ENCODE measurements around the gene ADGRL3. TPM values are rescaled to one million over a fixed set of nuclear protein-coding genes. Genes with fewer than 3 reads are reported as not detected.

ADGRL3 gene
- total RNA-seq, 1 donor from 2014 or later: 18.7 TPM

DNA sequence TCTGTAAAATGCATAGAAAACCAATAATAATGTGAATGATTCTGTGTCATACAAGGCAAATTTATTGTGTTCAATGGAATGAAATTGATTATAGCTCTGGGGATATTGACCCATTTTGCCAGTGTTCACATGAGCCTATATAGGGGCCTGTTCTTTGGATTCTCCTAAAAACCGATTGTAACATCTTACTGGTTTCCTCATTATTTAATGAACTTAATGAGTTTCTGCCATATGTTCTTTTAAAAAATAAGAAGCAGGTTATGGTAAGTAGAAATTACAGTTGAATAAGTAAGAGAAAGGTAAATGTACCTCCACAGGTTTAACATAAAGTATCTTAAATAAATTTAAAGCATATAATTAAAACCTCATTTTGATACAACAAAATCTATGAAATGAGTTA lies 24.6 kb upstream of the ADGRL3 start:
- Mint-ChIP-seq H3K4me1 (ENCODE audit: unreplicated experiment) (no peaks in the 10 kb centered on the region), H3K9me3 (ENCODE audit: unreplicated experiment) (no peaks in the 10 kb centered on the region), H3K27me3 (ENCODE audit: unreplicated experiment) (no peaks in the 10 kb centered on the region), H3K36me3 (ENCODE audit: unreplicated experiment) (no peaks in the 10 kb centered on the region), H3K27ac (ENCODE audit: unreplicated experiment) (no peak overlapping the region), H3K4me3 (ENCODE audit: unreplicated experiment) (no peak overlapping the region)
- no peak for DNase-seq (ENCODE audit: extremely low spot score, unreplicated experiment)
- TF ChIP-seq CTCF (IDR thresholded peaks at IDR 0.05): no peak

GRCh38 chr4:61177367-61177766 lies 22.8 kb upstream of the ADGRL3 start:
- H3K27me3 Mint-ChIP-seq (ENCODE audit: unreplicated experiment): no peaks in the 10 kb centered on the region

GRCh38 chr4:61180405-61180804 lies 19.7 kb upstream of the ADGRL3 start:
- no peak for DNase-seq (ENCODE audit: extremely low spot score, unreplicated experiment)
- no peaks in the 10 kb centered on the region for H3K27me3 Mint-ChIP-seq (ENCODE audit: unreplicated experiment)
- H3K27ac Mint-ChIP-seq (ENCODE audit: unreplicated experiment): no peak overlapping the region
- no peaks in the 10 kb centered on the region for H3K4me1 Mint-ChIP-seq (ENCODE audit: unreplicated experiment)
- H3K9me3 Mint-ChIP-seq (ENCODE audit: unreplicated experiment): peaks cover 16% of the 10 kb centered on the region
- H3K36me3 Mint-ChIP-seq (ENCODE audit: unreplicated experiment): peaks cover 4% of the 10 kb centered on the region
- no peak overlapping the region for H3K4me3 Mint-ChIP-seq (ENCODE audit: unreplicated experiment)
- TF ChIP-seq CTCF (IDR thresholded peaks at IDR 0.05): no peak

More at GRCh38 chr4:61177367-61177766, 22.8 kb upstream of the ADGRL3 start:
- Mint-ChIP-seq H3K27ac (ENCODE audit: unreplicated experiment) (no peak overlapping the region), H3K36me3 (ENCODE audit: unreplicated experiment) (no peaks in the 10 kb centered on the region), H3K9me3 (ENCODE audit: unreplicated experiment) (no peaks in the 10 kb centered on the region), H3K4me1 (ENCODE audit: unreplicated experiment) (no peaks in the 10 kb centered on the region), H3K4me3 (ENCODE audit: unreplicated experiment) (no peak overlapping the region)
- no peak for DNase-seq (ENCODE audit: extremely low spot score, unreplicated experiment)
- no peak for TF ChIP-seq CTCF (IDR thresholded peaks at IDR 0.05)

DNA sequence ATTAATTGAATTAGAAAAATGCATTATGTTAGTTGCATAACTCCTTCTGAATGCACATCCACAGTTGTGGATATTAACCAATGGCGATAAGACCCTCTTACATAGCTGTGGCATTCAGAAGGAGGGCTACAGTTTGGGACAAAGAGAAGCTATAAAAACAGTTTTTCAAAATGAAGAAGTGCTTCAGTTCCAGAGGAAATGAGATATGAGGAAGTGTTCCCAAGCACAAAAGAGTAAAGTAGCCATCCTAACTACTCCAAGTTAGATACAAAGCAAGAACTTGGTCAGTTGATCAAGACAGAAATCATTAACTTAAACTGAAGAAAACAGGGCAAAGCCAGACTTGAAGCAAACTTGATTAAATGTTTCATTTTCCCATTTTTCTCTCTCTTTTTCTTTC lies 17.2 kb upstream of the ADGRL3 start:
- TF ChIP-seq CTCF (IDR thresholded peaks at IDR 0.05): no peak
- no peaks in the 10 kb centered on the region for H3K27me3 Mint-ChIP-seq (ENCODE audit: unreplicated experiment)
- peaks cover 4% of the 10 kb centered on the region for H3K36me3 Mint-ChIP-seq (ENCODE audit: unreplicated experiment)
- peaks cover 24% of the 10 kb centered on the region for H3K9me3 Mint-ChIP-seq (ENCODE audit: unreplicated experiment)
- H3K27ac Mint-ChIP-seq (ENCODE audit: unreplicated experiment): no peak overlapping the region
- DNase-seq (ENCODE audit: extremely low spot score, unreplicated experiment): no peak
- no peaks in the 10 kb centered on the region for H3K4me1 Mint-ChIP-seq (ENCODE audit: unreplicated experiment)
- H3K4me3 Mint-ChIP-seq (ENCODE audit: unreplicated experiment): no peak overlapping the region

- peaks cover 4% of the 10 kb centered on the region for H3K36me3 Mint-ChIP-seq (ENCODE audit: unreplicated experiment)
- peaks cover 24% of the 10 kb centered on the region for H3K9me3 Mint-ChIP-seq (ENCODE audit: unreplicated experiment)
- no peaks in the 10 kb centered on the region for H3K4me1 Mint-ChIP-seq (ENCODE audit: unreplicated experiment)
- no peak overlapping the region for H3K4me3 Mint-ChIP-seq (ENCODE audit: unreplicated experiment)
- TF ChIP-seq CTCF (IDR thresholded peaks at IDR 0.05): no peak
- H3K27ac Mint-ChIP-seq (ENCODE audit: unreplicated experiment): no peak overlapping the region
- H3K27me3 Mint-ChIP-seq (ENCODE audit: unreplicated experiment): no peaks in the 10 kb centered on the region
- DNase-seq (ENCODE audit: extremely low spot score, unreplicated experiment): no peak
Measured at GRCh38 chr4:61185288-61185687, 14.8 kb upstream of the ADGRL3 start.

Data from osteocyte (in vitro differentiated cells).